ENCODE data around the gene CNKSR3.

Gene CNKSR3

GRCh38 chr6:154378518-154378917 lies 132.0 kb downstream of the CNKSR3 start:
- no peak for DNase-seq

DNA sequence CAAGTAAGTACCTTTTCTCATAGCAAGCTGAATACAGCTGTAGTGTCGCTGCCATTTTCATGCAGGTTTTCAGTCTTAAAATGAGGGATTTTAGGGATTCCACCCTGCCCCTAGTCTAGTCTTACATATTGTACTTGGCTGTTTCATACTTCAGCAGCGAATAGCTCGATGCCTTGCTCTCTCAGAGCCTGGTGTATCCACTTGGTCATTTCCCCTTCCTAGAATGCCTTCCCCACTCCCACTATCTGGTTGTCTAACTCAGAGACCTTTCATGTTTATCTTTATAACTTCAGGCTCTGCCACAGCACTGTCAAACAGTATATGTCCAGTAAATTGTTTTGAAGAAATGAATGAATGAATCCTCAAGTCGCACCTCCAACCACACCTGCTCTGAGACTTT lies 132.8 kb downstream of the CNKSR3 start:
- peak in 1 of 3 donors; percentile 23 for DNase-seq

DNA sequence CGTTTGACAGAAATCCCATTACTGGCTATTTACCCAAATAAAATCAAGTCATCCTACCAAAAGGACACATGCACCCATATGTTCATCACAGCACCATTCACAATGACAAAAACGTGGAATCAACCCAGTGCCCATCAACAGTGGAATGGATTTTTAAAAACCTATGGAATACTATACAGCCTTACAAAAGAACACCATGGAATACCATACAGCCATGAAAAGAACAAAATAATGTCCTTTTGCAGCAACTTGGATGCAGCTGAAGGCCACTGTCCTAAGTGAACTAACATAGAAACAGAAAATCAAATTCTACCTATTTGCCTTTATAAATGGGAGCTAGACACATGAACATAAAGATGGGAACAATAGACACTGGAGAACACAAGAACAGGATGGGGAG lies 136.5 kb downstream of the CNKSR3 start:
- DNase-seq = no peak

- DNase-seq = peak; percentile 23 to 37 (median 31)
Measured at GRCh38 chr6:154371281-154371680, 139.2 kb downstream of the CNKSR3 start.

GRCh38 chr6:154370545-154370944 lies 139.9 kb downstream of the CNKSR3 start:
- DNase-seq = peak; percentile 46 to 59 (median 47)

- peak; percentile 30 to 62 (median 56) for DNase-seq
Measured at GRCh38 chr6:154367839-154368695, 142.4 kb downstream of the CNKSR3 start.

- peak in 2 of 3 donors; percentile 35 to 38 for DNase-seq
Measured at GRCh38 chr6:154367336-154367735, 143.1 kb downstream of the CNKSR3 start.

DNA sequence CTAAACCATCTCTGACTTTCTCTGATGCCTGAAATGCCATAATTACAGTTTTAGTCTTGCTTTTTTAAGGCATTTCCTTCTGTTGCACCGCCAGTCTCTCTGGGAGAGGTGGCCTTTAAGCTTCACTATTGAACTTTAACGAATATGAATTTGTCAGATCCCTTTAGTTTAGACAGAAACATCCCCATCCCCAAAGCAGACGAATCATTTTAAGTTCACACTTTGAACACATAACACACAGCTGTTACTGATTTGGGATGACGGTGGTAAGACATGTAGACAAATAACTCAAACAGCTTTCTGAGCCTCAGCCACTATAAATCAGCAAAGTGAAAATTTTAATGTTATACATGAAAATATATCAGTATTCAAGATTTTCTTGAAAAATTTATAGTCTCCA lies 146.7 kb downstream of the CNKSR3 start:
- no peak for DNase-seq

- no peak for DNase-seq
Measured at GRCh38 chr6:154361476-154361875, 149.0 kb downstream of the CNKSR3 start.

DNA sequence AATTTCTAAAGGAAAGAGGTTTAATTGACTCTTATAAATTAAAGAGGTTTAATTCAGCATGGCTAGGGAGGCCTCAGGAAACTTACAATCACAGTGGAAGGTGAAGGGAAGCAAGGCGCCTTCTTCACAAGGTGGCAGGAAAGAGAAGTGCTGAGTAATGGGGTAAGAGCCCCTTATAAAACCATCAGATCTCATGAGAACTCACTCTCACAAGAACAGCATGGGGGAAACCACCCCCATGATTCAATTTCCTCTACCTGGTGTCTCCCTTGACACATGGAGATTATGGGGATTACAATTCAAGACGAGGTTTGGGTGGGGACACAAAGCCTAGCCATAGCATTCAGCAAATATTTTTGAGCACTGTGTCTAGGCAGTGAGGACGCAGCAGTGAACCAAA lies 150.0 kb downstream of the CNKSR3 start:
- DNase-seq = no peak

DNA sequence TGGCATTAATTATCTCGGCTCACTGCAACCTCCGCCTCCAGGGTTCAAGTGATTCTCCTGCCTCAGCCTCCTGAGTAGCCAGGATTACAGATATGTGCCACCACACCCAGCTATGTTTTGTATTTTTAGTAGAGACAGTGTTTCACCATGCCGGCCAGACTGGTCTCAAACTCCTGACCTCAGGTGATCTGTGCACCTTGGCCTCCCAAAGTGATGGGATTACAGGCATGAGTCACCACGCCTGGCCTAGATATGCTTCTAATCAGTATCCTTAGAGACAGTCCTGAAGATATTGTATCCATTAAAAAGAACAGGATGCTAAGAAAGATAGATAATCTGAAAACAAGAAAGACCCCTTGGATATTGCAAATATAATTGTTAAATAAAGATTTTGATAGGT lies 150.8 kb downstream of the CNKSR3 start:
- no peak for DNase-seq

DNA sequence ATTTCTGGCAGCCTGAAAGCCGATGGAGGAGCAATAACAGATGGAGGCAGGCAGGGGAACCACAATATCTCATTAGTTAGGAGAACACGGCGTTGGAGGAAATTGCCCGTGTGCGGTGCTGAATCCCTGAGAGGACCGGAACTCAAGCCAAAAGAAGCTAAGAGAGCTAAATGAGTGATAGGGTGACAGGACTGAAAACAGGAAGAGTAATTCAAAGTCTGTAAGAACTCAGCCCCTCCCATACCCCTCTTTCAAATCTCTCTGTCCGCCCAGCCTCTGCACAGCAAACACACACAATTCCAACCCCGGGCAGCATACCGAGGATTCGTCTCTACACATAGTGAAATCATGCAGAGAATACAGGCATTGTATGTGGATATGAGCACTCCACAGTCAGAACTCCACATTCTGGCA lies 151.3 kb downstream of the CNKSR3 start:
- DNase-seq = peak; percentile 44 to 52 (median 46)

DNA sequence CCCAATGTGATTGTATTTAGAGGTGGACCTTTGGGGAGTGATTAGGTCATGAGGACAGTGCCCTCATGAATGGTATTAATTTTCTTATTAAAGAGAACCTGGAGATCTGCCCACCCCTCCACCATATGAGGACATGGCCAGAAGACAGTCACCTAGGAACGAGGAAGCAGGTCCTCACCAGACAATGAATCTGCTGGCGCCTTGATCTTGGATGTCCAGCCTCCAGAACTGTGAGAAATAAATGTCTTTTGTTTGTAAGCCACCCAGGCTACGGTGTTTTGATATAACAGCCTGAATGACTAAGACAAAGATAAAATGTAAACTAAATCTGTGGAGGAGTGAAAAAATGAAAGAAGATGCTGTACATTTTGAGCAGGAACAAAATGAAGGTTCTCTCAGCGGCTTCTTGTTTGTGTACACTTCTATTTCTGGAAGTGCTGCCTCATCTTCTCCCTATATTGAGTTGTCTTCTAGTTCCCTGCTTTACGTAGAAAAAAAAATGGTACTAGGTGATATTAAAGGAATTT lies 152.4 kb downstream of the CNKSR3 start:
- no peak for DNase-seq

GRCh38 chr6:154356690-154357089 lies 153.8 kb downstream of the CNKSR3 start, which contains the start of gene IPCEF1:
IPCEF1 (minus strand) TSS chr6:154356803; CDS start chr6:154265947, 90,856 bp downstream.
- peak; percentile 71 to 88 (median 86) for DNase-seq

GRCh38 chr6:154356113-154356512 lies 154.4 kb downstream of the CNKSR3 start:
- peak; percentile 29 to 40 (median 30) for DNase-seq

GRCh38 chr6:154354265-154354777 lies 156.2 kb downstream of the CNKSR3 start:
- DNase-seq = no peak

DNA sequence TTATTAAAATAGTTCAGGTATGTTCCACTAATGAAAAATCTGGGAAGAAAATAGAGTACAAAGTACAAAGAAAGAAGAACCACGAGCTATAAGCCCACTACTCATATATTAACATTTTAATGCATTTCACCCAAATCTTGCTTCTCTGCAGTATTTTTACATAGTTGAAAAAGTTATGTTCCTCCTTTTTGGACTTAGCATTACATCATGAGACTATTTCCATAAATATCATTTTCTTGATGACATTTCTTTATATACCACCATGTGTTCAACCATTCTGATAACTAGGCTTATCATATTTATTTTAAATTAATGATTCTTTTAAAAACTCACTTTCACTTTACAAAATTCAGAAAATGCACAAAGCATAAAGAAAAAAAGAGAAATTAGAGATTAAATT lies 156.9 kb downstream of the CNKSR3 start:
- DNase-seq = peak in 2 of 3 donors; percentile 49 to 56

GRCh38 chr6:154352898-154353585 lies 157.4 kb downstream of the CNKSR3 start:
- peak; percentile 80 to 91 (median 90) for DNase-seq

DNA sequence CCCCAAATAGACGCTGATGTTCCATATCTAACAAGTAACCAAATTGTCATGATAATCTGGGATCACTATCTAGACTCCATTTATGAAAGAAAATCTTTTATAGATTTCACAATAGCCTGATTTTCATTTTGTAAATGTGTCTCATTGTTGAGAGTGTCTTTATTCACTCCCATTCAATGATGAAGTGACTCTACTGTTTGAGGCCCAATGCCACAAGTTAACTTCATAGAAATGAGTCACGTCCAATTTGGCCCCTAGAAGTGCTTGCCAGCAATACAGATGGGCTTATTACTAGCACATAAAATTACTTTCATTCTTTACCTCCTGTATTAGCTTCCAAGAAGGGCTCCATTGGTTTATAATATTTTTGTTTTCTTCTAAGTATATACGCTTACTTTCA lies 160.2 kb downstream of the CNKSR3 start:
- DNase-seq = no peak

DNA sequence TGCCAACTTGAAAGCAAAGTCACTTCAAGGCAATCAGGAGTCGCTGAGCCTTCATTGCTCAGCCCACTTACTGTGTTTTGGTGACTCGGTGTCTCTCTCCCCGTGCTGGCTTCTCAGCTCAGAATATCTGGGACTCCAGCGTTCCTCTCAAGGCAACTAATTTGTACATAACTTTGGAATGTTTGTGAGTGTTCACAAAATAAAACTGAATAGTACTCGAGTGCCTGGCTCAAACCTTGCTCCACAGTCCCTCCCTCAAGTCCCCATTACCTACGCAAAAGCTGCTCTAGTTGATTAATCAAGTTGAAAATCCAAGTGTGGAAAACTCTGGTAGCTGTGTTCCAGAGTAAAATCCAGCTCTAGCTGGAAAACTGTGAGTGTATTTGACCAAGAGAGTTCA lies 162.5 kb downstream of the CNKSR3 start:
- DNase-seq = no peak

GRCh38 chr6:154345811-154346210 lies 164.7 kb downstream of the CNKSR3 start:
- no peak for DNase-seq

GRCh38 chr6:154343473-154344308 lies 166.8 kb downstream of the CNKSR3 start:
- no peak for DNase-seq
